SK-N-SH treated with all-trans-retinoic acid at 6 μM for 48 hours (cell line): ENCODE measurements around the gene FGF18.
A peak's percentile ranks its signal among the peaks of the same experiment; 100 is the strongest.

Source experiments
- ATAC-seq: fragments of 200-7000 bp; cut with Tn5 transposase; 3 replicates; pipeline ENCODE4 v1.9.1; 2020; ENCODE audit warnings: mild to moderate bottlenecking, moderate library complexity
- ARNTL ChIP-seq: fragments of 450-650 bp; formaldehyde crosslinking; IDR thresholded peaks from 2 replicates; pipeline ENCODE4 v1.5.0; 2020; ENCODE audit warnings: low read depth, mild to moderate bottlenecking, moderate library complexity, borderline replicate concordance
- BACH2 ChIP-seq: fragments of 250-450 bp; sonication (Bioruptor Pico); IDR thresholded peaks from 2 replicates; pipeline ENCODE4 v1.9.0; 2021; ENCODE audit warnings: mild to moderate bottlenecking, borderline replicate concordance
- CREB5 ChIP-seq: fragments of 250-450 bp; sonication (Bioruptor Pico); IDR thresholded peaks from 2 replicates; pipeline ENCODE4 v1.5.1; 2020; ENCODE audit warnings: low read depth, mild to moderate bottlenecking, moderate library complexity
- CSDC2 ChIP-seq: fragments of 250-450 bp; sonication (Bioruptor Pico); IDR thresholded peaks from 2 replicates; pipeline ENCODE4 v1.5.0; 2020; ENCODE audit warnings: mild to moderate bottlenecking, moderate library complexity
- CSRNP3 ChIP-seq: fragments of 250-450 bp; sonication (Bioruptor Pico); IDR thresholded peaks from 2 replicates; pipeline ENCODE4 v1.5.1; 2021; ENCODE audit warnings: mild to moderate bottlenecking, moderate library complexity
- ESRRG ChIP-seq: fragments of 250-450 bp; sonication (Bioruptor Pico); IDR thresholded peaks from 2 replicates; pipeline ENCODE4 v1.6.1; 2021; ENCODE audit warnings: mild to moderate bottlenecking
- GLIS3 ChIP-seq: fragments of 250-450 bp; sonication (Bioruptor Pico); IDR thresholded peaks from 2 replicates; pipeline ENCODE4 v1.5.0; 2020; ENCODE audit warnings: mild to moderate bottlenecking, moderate library complexity
- ISL1 ChIP-seq: fragments of 250-450 bp; sonication (Bioruptor Pico); IDR thresholded peaks from 2 replicates; pipeline ENCODE4 v2.1.2; 2022; ENCODE audit warnings: mild to moderate bottlenecking, moderate library complexity
- OSR1 ChIP-seq: fragments of 250-450 bp; sonication (Bioruptor Pico); IDR thresholded peaks from 2 replicates; pipeline ENCODE4 v1.8.0; 2022; ENCODE audit warnings: moderate library complexity, mild to moderate bottlenecking, inconsistent platforms
- PATZ1 ChIP-seq: fragments of 250-450 bp; sonication (Bioruptor Pico); IDR thresholded peaks from 2 replicates; pipeline ENCODE4 v1.8.0; 2020; ENCODE audit warnings: mild to moderate bottlenecking, moderate library complexity, borderline replicate concordance
- PPARA ChIP-seq: fragments of 250-450 bp; sonication (Bioruptor Pico); IDR thresholded peaks from 2 replicates; pipeline ENCODE4 v1.5.0; 2020; ENCODE audit warnings: mild to moderate bottlenecking, borderline replicate concordance
- RARB ChIP-seq: fragments of 250-450 bp; sonication (Bioruptor Pico); IDR thresholded peaks from 2 replicates; pipeline ENCODE4 v1.8.0; 2021; ENCODE audit warnings: mild to moderate bottlenecking, moderate library complexity
- TCF4 ChIP-seq: fragments of 250-450 bp; sonication (Bioruptor Pico); IDR thresholded peaks from 2 replicates; pipeline ENCODE4 v1.8.0; 2021; ENCODE audit warnings: mild to moderate bottlenecking, moderate library complexity, borderline replicate concordance
- TOX ChIP-seq: fragments of 250-450 bp; sonication (Bioruptor Pico); IDR thresholded peaks from 2 replicates; pipeline ENCODE4 v1.8.0; 2021; ENCODE audit warnings: mild to moderate bottlenecking, moderate library complexity, borderline replicate concordance
- TSHZ2 ChIP-seq: fragments of 250-450 bp; sonication (Bioruptor Pico); IDR thresholded peaks from 2 replicates; pipeline ENCODE4 v1.5.0; 2020; ENCODE audit warnings: mild to moderate bottlenecking, moderate library complexity
- ZC3H10 ChIP-seq: fragments of 250-450 bp; sonication (Bioruptor Pico); IDR thresholded peaks from 2 replicates; pipeline ENCODE4 v1.5.1; 2021; ENCODE audit warnings: mild to moderate bottlenecking, moderate library complexity
- ZFP3 ChIP-seq: fragments of 250-450 bp; sonication (Bioruptor Pico); IDR thresholded peaks from 2 replicates; pipeline ENCODE4 v1.5.0; 2020; ENCODE audit warnings: mild to moderate bottlenecking, moderate library complexity
- ZFP30 ChIP-seq: fragments of 450-650 bp; formaldehyde crosslinking; IDR thresholded peaks from 2 replicates; pipeline ENCODE4 v1.5.0; 2022; ENCODE audit warnings: mild to moderate bottlenecking, moderate library complexity
- ZNF565 ChIP-seq: fragments of 450-650 bp; formaldehyde crosslinking; conservative IDR thresholded peaks from 2 replicates; pipeline ENCODE4 v1.5.0; 2020; ENCODE audit warnings: low read depth, mild to moderate bottlenecking, moderate library complexity

FGF18 gene

GRCh38 chr5:171447226-171447625 is 27.8 kb downstream of the FGF18 start:
- no peak for ATAC-seq
- TF ChIP-seq ZFP30 (CRISPR knock-in tag) (no peak), ISL1 (CRISPR knock-in tag) (no peak), PATZ1 (no peak), TOX (CRISPR knock-in tag) (no peak), ZC3H10 (CRISPR knock-in tag) (no peak), CSDC2 (CRISPR knock-in tag) (no peak), ZFP3 (CRISPR knock-in tag) (no peak), TCF4 (CRISPR knock-in tag) (no peak), BACH2 (no peak), ARNTL (no peak), CREB5 (CRISPR knock-in tag) (no peak), GLIS3 (CRISPR knock-in tag) (no peak)
- TF ChIP-seq, all 23 proteins: peak for 0

GRCh38 chr5:171449426-171449825 is 30.0 kb downstream of the FGF18 start:
- no peak for TF ChIP-seq ZFP30 (CRISPR knock-in tag)
- no peak for TF ChIP-seq CSDC2 (CRISPR knock-in tag)
- no peak for ATAC-seq

- peak; percentile 72 for ATAC-seq
- no peak for TF ChIP-seq TOX (CRISPR knock-in tag)
- no peak for TF ChIP-seq CSDC2 (CRISPR knock-in tag)
- no peak for TF ChIP-seq BACH2
- TF ChIP-seq PPARA = no peak
- no peak for TF ChIP-seq TCF4 (CRISPR knock-in tag)
- no peak for TF ChIP-seq ZC3H10 (CRISPR knock-in tag)
- TF ChIP-seq ZFP3 (CRISPR knock-in tag) = no peak
- no peak for TF ChIP-seq ZNF565
- no peak for TF ChIP-seq OSR1 (CRISPR knock-in tag)
- TF ChIP-seq ISL1 (CRISPR knock-in tag) = no peak
- TF ChIP-seq GLIS3 (CRISPR knock-in tag) = no peak
- no peak for TF ChIP-seq TSHZ2 (CRISPR knock-in tag)
- TF ChIP-seq, all 23 proteins: peak for 0
Observed at GRCh38 chr5:171450423-171451331, 31.2 kb downstream of the FGF18 start.

GRCh38 chr5:171451421-171451820 is 32.0 kb downstream of the FGF18 start:
- TF ChIP-seq ARNTL = no peak
- TF ChIP-seq ZC3H10 (CRISPR knock-in tag) = no peak
- no peak for ATAC-seq

GRCh38 chr5:171453056-171453725 is 33.7 kb downstream of the FGF18 start:
- ATAC-seq = no peak

GRCh38 chr5:171453988-171454387 is 34.5 kb downstream of the FGF18 start:
- ATAC-seq = no peak
- TF ChIP-seq RARB (CRISPR knock-in tag) = no peak
- no peak for TF ChIP-seq ZFP3 (CRISPR knock-in tag)
- no peak for TF ChIP-seq TSHZ2 (CRISPR knock-in tag)
- no peak for TF ChIP-seq ESRRG
- no peak for TF ChIP-seq CSRNP3 (CRISPR knock-in tag)

More at GRCh38 chr5:171453056-171453725, 33.7 kb downstream of the FGF18 start:
- TF ChIP-seq RARB (CRISPR knock-in tag) = no peak
- TF ChIP-seq, all 23 proteins: peak for 0
